Measurements from ENCODE around the gene TAF5L.
"Not testable (repeated sequence)": the region's sequence is repeated elsewhere in the genome, so short reads cannot be mapped to it uniquely, and the experiment has no call there.

The TAF5L gene

DNA sequence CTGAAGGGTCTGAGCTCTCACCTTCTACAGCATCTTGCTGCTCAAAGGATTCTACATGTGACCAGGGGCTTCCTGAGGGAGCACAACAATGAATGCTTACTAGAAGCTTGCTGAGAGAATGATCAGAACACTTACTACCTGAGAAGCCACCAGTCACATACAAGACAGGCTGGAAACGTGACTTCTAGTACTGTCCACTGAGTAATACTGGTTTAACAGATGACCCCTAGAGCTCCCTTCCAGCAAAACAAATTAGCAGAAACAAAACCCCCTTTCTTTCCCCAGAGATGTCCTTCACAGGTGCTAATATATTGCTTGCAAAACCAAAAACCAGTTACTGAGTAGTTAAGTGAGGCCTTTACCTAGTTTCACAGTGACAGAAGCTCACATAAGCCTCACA lies 2.1 kb downstream of the TAF5L start:
- peak overlapping the region; percentile 89; the same call in 1 of the 2 replicates for H3K4me3 ChIP-seq (ENCODE audit: low read depth, low read length)

GRCh38 chr1:229623225-229623624 lies 2.7 kb downstream of the TAF5L start:
- no peak overlapping the region for H3K4me3 ChIP-seq (ENCODE audit: low read depth, low read length)
- peaks cover 22% of the 10 kb centered on the region for H3K4me1 ChIP-seq (ENCODE audit: control insufficient read depth, insufficient read depth, low read length)
- H3K36me3 ChIP-seq (ENCODE audit: control insufficient read depth, insufficient read depth, low read length): no peaks in the 10 kb centered on the region
- no peaks in the 10 kb centered on the region for H3K27me3 ChIP-seq (ENCODE audit: control insufficient read depth, insufficient read depth, low read length)
- no peak overlapping the region for H3K27ac ChIP-seq (ENCODE audit: low read depth, low read length)
- no peak overlapping the region for H3K9ac ChIP-seq (ENCODE audit: low read length)
- H3K9me3 ChIP-seq (ENCODE audit: control insufficient read depth, insufficient read depth, low read depth, low read length): no peaks in the 10 kb centered on the region

More for the DNA sequence above, 2.1 kb downstream of the TAF5L start:
- Histone ChIP-seq H3K27me3 (ENCODE audit: control insufficient read depth, insufficient read depth, low read length) (no peaks in the 10 kb centered on the region), H3K9me3 (ENCODE audit: control insufficient read depth, insufficient read depth, low read depth, low read length) (no peaks in the 10 kb centered on the region), H3K36me3 (ENCODE audit: control insufficient read depth, insufficient read depth, low read length) (0 out of 2 replicates have a peak, but pooled peaks cover 3% of the 10 kb centered on the region), H3K4me1 (ENCODE audit: control insufficient read depth, insufficient read depth, low read length) (peaks cover 22% of the 10 kb centered on the region), H3K9ac (ENCODE audit: low read length) (no peak overlapping the region), H3K27ac (ENCODE audit: low read depth, low read length) (no peak overlapping the region)

GRCh38 chr1:229622641-229623120 lies 3.2 kb downstream of the TAF5L start:
- not testable (repeated sequence) for H3K27ac ChIP-seq (ENCODE audit: low read depth, low read length); H3K4me3 ChIP-seq (ENCODE audit: low read depth, low read length); H3K36me3 ChIP-seq (ENCODE audit: control insufficient read depth, insufficient read depth, low read length); H3K9ac ChIP-seq (ENCODE audit: low read length); H3K9me3 ChIP-seq (ENCODE audit: control insufficient read depth, insufficient read depth, low read depth, low read length); H3K27me3 ChIP-seq (ENCODE audit: control insufficient read depth, insufficient read depth, low read length)
- H3K4me1 ChIP-seq (ENCODE audit: control insufficient read depth, insufficient read depth, low read length): peaks cover 22% of the 10 kb centered on the region

GRCh38 chr1:229621663-229622062 lies 4.3 kb downstream of the TAF5L start:
- H3K9me3 ChIP-seq (ENCODE audit: control insufficient read depth, insufficient read depth, low read depth, low read length): no peaks in the 10 kb centered on the region
- H3K4me1 ChIP-seq (ENCODE audit: control insufficient read depth, insufficient read depth, low read length): peaks cover 18% of the 10 kb centered on the region
- H3K27me3 ChIP-seq (ENCODE audit: control insufficient read depth, insufficient read depth, low read length): no peaks in the 10 kb centered on the region
- no peak overlapping the region for H3K9ac ChIP-seq (ENCODE audit: low read length)
- no peak overlapping the region for H3K4me3 ChIP-seq (ENCODE audit: low read depth, low read length)
- H3K27ac ChIP-seq (ENCODE audit: low read depth, low read length): no peak overlapping the region
- H3K36me3 ChIP-seq (ENCODE audit: control insufficient read depth, insufficient read depth, low read length): no peaks in the 10 kb centered on the region

- H3K9me3 ChIP-seq (ENCODE audit: control insufficient read depth, insufficient read depth, low read depth, low read length): no peaks in the 10 kb centered on the region
- H3K27me3 ChIP-seq (ENCODE audit: control insufficient read depth, insufficient read depth, low read length): no peaks in the 10 kb centered on the region
- H3K9ac ChIP-seq (ENCODE audit: low read length): no peak overlapping the region
- no peaks in the 10 kb centered on the region for H3K36me3 ChIP-seq (ENCODE audit: control insufficient read depth, insufficient read depth, low read length)
- no peak overlapping the region for H3K27ac ChIP-seq (ENCODE audit: low read depth, low read length)
- H3K4me3 ChIP-seq (ENCODE audit: low read depth, low read length): no peak overlapping the region
- peaks cover 18% of the 10 kb centered on the region for H3K4me1 ChIP-seq (ENCODE audit: control insufficient read depth, insufficient read depth, low read length)
Measured at GRCh38 chr1:229620876-229621275, 5.0 kb downstream of the TAF5L start.

DNA sequence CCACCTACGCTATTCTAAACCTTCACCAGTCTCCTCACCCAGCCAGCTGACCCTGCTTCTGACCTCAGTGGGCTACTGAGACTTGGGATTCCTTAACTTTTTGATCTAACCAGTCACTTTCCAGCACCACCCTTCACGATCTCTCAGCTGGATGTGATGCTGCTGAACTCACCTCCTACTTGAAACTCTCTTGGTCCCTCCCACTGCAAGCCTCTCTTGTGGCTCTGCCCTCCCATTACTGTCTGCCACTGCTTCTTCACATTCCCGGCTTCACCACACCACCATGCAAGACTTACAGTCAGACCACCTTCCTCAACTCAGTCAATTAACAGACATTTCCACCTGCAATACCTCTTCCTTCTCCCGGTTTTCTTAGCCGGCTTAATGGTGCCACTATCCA lies 6.3 kb downstream of the TAF5L start:
- Histone ChIP-seq H3K9me3 (ENCODE audit: control insufficient read depth, insufficient read depth, low read depth, low read length) (no peaks in the 10 kb centered on the region), H3K4me1 (ENCODE audit: control insufficient read depth, insufficient read depth, low read length) (peaks cover 16% of the 10 kb centered on the region), H3K36me3 (ENCODE audit: control insufficient read depth, insufficient read depth, low read length) (no peaks in the 10 kb centered on the region), H3K9ac (ENCODE audit: low read length) (no peak overlapping the region), H3K27ac (ENCODE audit: low read depth, low read length) (no peak overlapping the region), H3K27me3 (ENCODE audit: control insufficient read depth, insufficient read depth, low read length) (no peaks in the 10 kb centered on the region), H3K4me3 (ENCODE audit: low read depth, low read length) (no peak overlapping the region)

GRCh38 chr1:229619002-229619401 lies 6.9 kb downstream of the TAF5L start:
- H3K27me3 ChIP-seq (ENCODE audit: control insufficient read depth, insufficient read depth, low read length): no peaks in the 10 kb centered on the region
- no peak overlapping the region for H3K9ac ChIP-seq (ENCODE audit: low read length)
- H3K4me1 ChIP-seq (ENCODE audit: control insufficient read depth, insufficient read depth, low read length): peaks cover 11% of the 10 kb centered on the region
- no peak overlapping the region for H3K4me3 ChIP-seq (ENCODE audit: low read depth, low read length)
- no peaks in the 10 kb centered on the region for H3K9me3 ChIP-seq (ENCODE audit: control insufficient read depth, insufficient read depth, low read depth, low read length)
- peaks cover 5% of the 10 kb centered on the region for H3K36me3 ChIP-seq (ENCODE audit: control insufficient read depth, insufficient read depth, low read length)
- H3K27ac ChIP-seq (ENCODE audit: low read depth, low read length): no peak overlapping the region

DNA sequence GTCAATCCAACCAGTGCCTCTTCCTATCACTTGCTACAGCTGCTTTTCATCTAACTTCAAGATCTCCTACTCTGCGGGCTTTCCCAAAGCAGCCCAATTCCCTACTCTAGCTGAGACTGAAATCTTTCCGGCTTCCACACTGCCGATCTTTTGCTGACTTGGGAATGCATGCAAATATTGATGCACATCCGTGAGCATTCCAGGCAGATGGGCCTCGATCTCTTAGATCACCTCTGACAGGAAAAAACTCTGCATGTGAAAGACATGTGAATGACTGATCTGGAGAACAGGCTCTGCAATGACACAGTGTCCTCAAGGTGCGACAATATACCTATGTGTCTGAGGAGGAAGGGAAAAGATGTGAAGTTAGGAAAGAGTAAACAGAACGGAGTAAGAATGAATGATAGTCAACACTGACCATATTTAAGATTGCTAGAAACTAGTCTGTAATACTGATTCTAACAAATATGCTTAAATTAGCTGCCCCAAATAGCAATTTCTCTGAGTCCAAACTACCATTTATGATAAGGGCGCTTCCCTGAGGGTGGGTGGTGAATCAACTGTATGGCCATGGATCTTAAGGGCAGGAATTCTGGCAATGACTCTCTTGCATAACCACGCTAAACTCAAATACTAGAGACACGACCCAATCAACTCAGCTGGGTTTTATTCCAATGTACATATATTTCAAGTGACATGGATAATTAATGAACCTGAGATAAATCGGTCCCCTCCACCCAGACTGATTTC lies 8.4 kb downstream of the TAF5L start:
- H3K4me1 ChIP-seq (ENCODE audit: control insufficient read depth, insufficient read depth, low read length): peaks cover 4% of the 10 kb centered on the region; the same call in 1 of the 2 replicates
- H3K9me3 ChIP-seq (ENCODE audit: control insufficient read depth, insufficient read depth, low read depth, low read length): no peaks in the 10 kb centered on the region
- no peak overlapping the region for H3K27ac ChIP-seq (ENCODE audit: low read depth, low read length)
- H3K4me3 ChIP-seq (ENCODE audit: low read depth, low read length): no peak overlapping the region
- peaks cover 17% of the 10 kb centered on the region for H3K36me3 ChIP-seq (ENCODE audit: control insufficient read depth, insufficient read depth, low read length)
- no peak overlapping the region for H3K9ac ChIP-seq (ENCODE audit: low read length)
- no peaks in the 10 kb centered on the region for H3K27me3 ChIP-seq (ENCODE audit: control insufficient read depth, insufficient read depth, low read length)

DNA sequence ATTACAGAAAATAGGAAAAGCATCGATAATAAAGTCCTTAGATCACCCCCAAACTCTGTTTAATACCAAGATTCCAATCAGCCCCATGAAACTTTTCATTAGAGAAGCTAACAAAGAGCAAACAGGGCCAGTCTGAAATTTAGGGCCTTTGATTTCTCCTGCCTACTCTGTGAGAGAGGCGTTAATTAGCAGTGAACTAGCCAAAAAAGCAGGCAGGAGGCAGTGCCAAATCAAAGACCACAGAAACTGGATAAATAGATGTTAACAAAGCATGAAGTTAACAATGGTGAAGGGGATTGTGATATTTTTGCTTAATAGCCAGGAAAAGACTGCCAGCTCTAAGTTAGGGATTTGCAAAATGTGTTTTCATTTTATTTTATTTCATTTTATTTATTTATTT lies 11.2 kb downstream of the TAF5L start:
- Histone ChIP-seq H3K36me3 (ENCODE audit: control insufficient read depth, insufficient read depth, low read length) (peaks cover 44% of the 10 kb centered on the region), H3K9me3 (ENCODE audit: control insufficient read depth, insufficient read depth, low read depth, low read length) (no peaks in the 10 kb centered on the region), H3K4me1 (ENCODE audit: control insufficient read depth, insufficient read depth, low read length) (peaks cover 4% of the 10 kb centered on the region; the same call in 1 of the 2 replicates), H3K27ac (ENCODE audit: low read depth, low read length) (no peak overlapping the region), H3K27me3 (ENCODE audit: control insufficient read depth, insufficient read depth, low read length) (no peaks in the 10 kb centered on the region), H3K9ac (ENCODE audit: low read length) (no peak overlapping the region), H3K4me3 (ENCODE audit: low read depth, low read length) (no peak overlapping the region)

DNA sequence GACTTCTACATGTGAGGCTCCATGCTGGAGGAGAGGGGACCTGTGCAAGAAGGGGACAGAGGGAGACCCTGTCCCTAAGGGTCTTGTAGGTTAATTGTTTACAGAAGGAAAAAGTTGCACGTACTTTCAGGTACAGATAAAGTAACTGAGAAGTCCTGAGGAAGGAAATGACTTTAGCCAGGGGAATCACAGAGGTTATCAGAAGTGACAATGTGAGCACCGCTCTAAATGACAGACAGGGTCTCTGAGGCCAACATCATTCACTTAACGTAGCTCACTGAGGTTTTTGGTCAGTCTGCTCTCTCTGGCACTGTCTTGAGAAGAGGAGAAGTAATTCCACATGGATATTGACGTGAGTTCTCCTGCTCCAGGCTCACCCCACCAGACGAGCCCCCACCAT lies 12.0 kb downstream of the TAF5L start:
- Histone ChIP-seq H3K4me3 (ENCODE audit: low read depth, low read length) (no peak overlapping the region), H3K4me1 (ENCODE audit: control insufficient read depth, insufficient read depth, low read length) (no peaks in the 10 kb centered on the region), H3K9ac (ENCODE audit: low read length) (no peak overlapping the region), H3K27ac (ENCODE audit: low read depth, low read length) (no peak overlapping the region), H3K9me3 (ENCODE audit: control insufficient read depth, insufficient read depth, low read depth, low read length) (no peaks in the 10 kb centered on the region), H3K36me3 (ENCODE audit: control insufficient read depth, insufficient read depth, low read length) (peaks cover 52% of the 10 kb centered on the region), H3K27me3 (ENCODE audit: control insufficient read depth, insufficient read depth, low read length) (no peaks in the 10 kb centered on the region)

GRCh38 chr1:229608590-229608989 lies 17.3 kb downstream of the TAF5L start:
- H3K9me3 ChIP-seq (ENCODE audit: control insufficient read depth, insufficient read depth, low read depth, low read length): no peaks in the 10 kb centered on the region
- H3K4me3 ChIP-seq (ENCODE audit: low read depth, low read length): no peak overlapping the region
- no peaks in the 10 kb centered on the region for H3K27me3 ChIP-seq (ENCODE audit: control insufficient read depth, insufficient read depth, low read length)
- H3K9ac ChIP-seq (ENCODE audit: low read length): no peak overlapping the region
- H3K27ac ChIP-seq (ENCODE audit: low read depth, low read length): no peak overlapping the region
- peaks cover 83% of the 10 kb centered on the region for H3K36me3 ChIP-seq (ENCODE audit: control insufficient read depth, insufficient read depth, low read length)
- peaks cover 3% of the 10 kb centered on the region for H3K4me1 ChIP-seq (ENCODE audit: control insufficient read depth, insufficient read depth, low read length)
